BLaER1 treated with 17β-estradiol and CSF1 and Interleukin-3, amounts not matched to agents 10 nM and 100 nM (cell line): ENCODE data around the gene SRI.

Source experiments
- H3K27ac ChIP-seq, 11 experiments: shearing (Covaris generic); formaldehyde crosslinking; 2 replicates each; pipeline ENCODE4 v1.8.1; 2022
- H3K27me3 ChIP-seq, 11 experiments: shearing (Covaris generic); formaldehyde crosslinking; 2 replicates each; pipeline ENCODE4 v1.8.1; 2022
- H3K36me3 ChIP-seq, 11 experiments: shearing (Covaris generic); formaldehyde crosslinking; 2 replicates each; pipeline ENCODE4 v1.8.1; 2022
- H3K4me1 ChIP-seq, 10 experiments: shearing (Covaris generic); formaldehyde crosslinking; 2 replicates each; pipeline ENCODE4 v1.8.1; 2022
- H3K4me2 ChIP-seq, 11 experiments: shearing (Covaris generic); formaldehyde crosslinking; 2 replicates each; pipeline ENCODE4 v1.8.1; 2022
- H3K4me3 ChIP-seq, 10 experiments: shearing (Covaris generic); formaldehyde crosslinking; 2 replicates each; pipeline ENCODE4 v1.8.1; 2022
- H3K9ac ChIP-seq, 11 experiments: shearing (Covaris generic); formaldehyde crosslinking; 2 replicates each; pipeline ENCODE4 v1.8.1; 2022
- H3K9me3 ChIP-seq, 11 experiments: shearing (Covaris generic); formaldehyde crosslinking; replicated peaks in 1 of 11; 2 replicates each; pipeline ENCODE4 v1.8.1; 2022
- H4K20me1 ChIP-seq, 11 experiments: shearing (Covaris generic); formaldehyde crosslinking; 2 replicates each; pipeline ENCODE4 v1.8.1; 2022
- Cebpa-rat ChIP-seq, 11 experiments: shearing (Covaris generic); IDR thresholded peaks; 2 replicates each; pipeline ENCODE4 v1.8.1; 2022

SRI gene

GRCh38 chr7:88217675-88218428, 2.0 kb downstream of the SRI start:
- Histone ChIP-seq H3K4me3 (peak overlapping the region; percentile 65 to 92 (median 86); a peak in 19 of 20 replicates), H3K4me2 (peak overlapping the region; percentile 84 to 97 (median 89)), H3K4me1 (peaks cover 17 to 26% (median 24%) of the 10 kb centered on the region in 10 experiments), H3K27me3 (peaks cover 0 to 6% (median 0%) of the 10 kb centered on the region in 11 experiments; a peak in 1 of 22 replicates), H3K9ac (peak overlapping the region; percentile 92 to 99 (median 96); a peak in 19 of 22 replicates), H3K9me3 (no peaks in the 10 kb centered on the region), H4K20me1 (peaks cover 17 to 51% (median 30%) of the 10 kb centered on the region in 11 experiments; a peak in 18 of 22 replicates), H3K27ac (peak overlapping the region; percentile 92 to 97 (median 95); a peak in 21 of 22 replicates), H3K36me3 (peaks cover 42 to 48% (median 46%) of the 10 kb centered on the region in 11 experiments)
- TF ChIP-seq Cebpa-rat (IDR thresholded peaks at IDR 0.05): no peak

GRCh38 chr7:88216276-88216675, 3.6 kb downstream of the SRI start:
- no peak overlapping the region for H3K4me3 ChIP-seq
- no peak overlapping the region for H3K9ac ChIP-seq
- no peak overlapping the region for H3K27ac ChIP-seq
- H3K27me3 ChIP-seq: peaks cover 0 to 4% (median 0%) of the 10 kb centered on the region in 11 experiments; a peak in 1 of 22 replicates
- H4K20me1 ChIP-seq: peaks cover 24 to 67% (median 40%) of the 10 kb centered on the region in 11 experiments; a peak in 18 of 22 replicates
- no peaks in the 10 kb centered on the region for H3K9me3 ChIP-seq
- no peak for TF ChIP-seq Cebpa-rat (IDR thresholded peaks at IDR 0.05)
- H3K4me2 ChIP-seq: no peak overlapping the region
- peaks cover 57 to 63% (median 62%) of the 10 kb centered on the region in 11 experiments for H3K36me3 ChIP-seq
- H3K4me1 ChIP-seq: peaks cover 16 to 26% (median 23%) of the 10 kb centered on the region in 10 experiments

GRCh38 chr7:88215295-88215694, 4.5 kb downstream of the SRI start:
- Histone ChIP-seq H3K4me1 (peaks cover 10 to 17% (median 15%) of the 10 kb centered on the region in 10 experiments), H3K27ac (no peak overlapping the region), H3K4me2 (no peak overlapping the region), H3K4me3 (no peak overlapping the region), H4K20me1 (peaks cover 24 to 73% (median 45%) of the 10 kb centered on the region in 11 experiments; a peak in 18 of 22 replicates), H3K36me3 (peaks cover 66 to 73% (median 71%) of the 10 kb centered on the region in 11 experiments), H3K9me3 (no peaks in the 10 kb centered on the region), H3K9ac (no peak overlapping the region), H3K27me3 (no peaks in the 10 kb centered on the region)
- peak in 3 of 11 experiments; percentile 23 to 70 (median 32); a peak in 5 of 22 replicates for TF ChIP-seq Cebpa-rat (IDR thresholded peaks at IDR 0.05)

- Histone ChIP-seq H3K27ac (no peak overlapping the region), H3K36me3 (peaks cover 75 to 81% (median 79%) of the 10 kb centered on the region in 11 experiments), H4K20me1 (peaks cover 24 to 78% (median 51%) of the 10 kb centered on the region in 11 experiments; a peak in 18 of 22 replicates), H3K4me3 (no peak overlapping the region), H3K4me2 (no peak overlapping the region), H3K9me3 (no peaks in the 10 kb centered on the region), H3K27me3 (no peaks in the 10 kb centered on the region), H3K9ac (no peak overlapping the region), H3K4me1 (peaks cover 10 to 17% (median 15%) of the 10 kb centered on the region in 10 experiments)
- no peak for TF ChIP-seq Cebpa-rat (IDR thresholded peaks at IDR 0.05)
These were observed 5.4 kb downstream of the SRI start for GRCh38 chr7:88214456-88214855.

- no peaks in the 10 kb centered on the region for H3K9me3 ChIP-seq
- H3K4me2 ChIP-seq: no peak overlapping the region
- H3K36me3 ChIP-seq: peaks cover 90 to 97% (median 94%) of the 10 kb centered on the region in 11 experiments
- H4K20me1 ChIP-seq: peaks cover 18 to 70% (median 46%) of the 10 kb centered on the region in 11 experiments; a peak in 18 of 22 replicates
- H3K9ac ChIP-seq: no peak overlapping the region
- no peak for TF ChIP-seq Cebpa-rat (IDR thresholded peaks at IDR 0.05)
- no peak overlapping the region for H3K27ac ChIP-seq
- no peaks in the 10 kb centered on the region for H3K27me3 ChIP-seq
- H3K4me3 ChIP-seq: no peak overlapping the region
- H3K4me1 ChIP-seq: peaks cover 5 to 11% (median 7%) of the 10 kb centered on the region in 10 experiments
These were observed 6.9 kb downstream of the SRI start for GRCh38 chr7:88212918-88213317.

GRCh38 chr7:88208521-88208920, 11.3 kb downstream of the SRI start:
- no peaks in the 10 kb centered on the region for H3K9me3 ChIP-seq
- H4K20me1 ChIP-seq: peaks cover 10 to 40% (median 24%) of the 10 kb centered on the region in 11 experiments; a peak in 14 of 22 replicates
- no peak overlapping the region for H3K4me2 ChIP-seq
- no peaks in the 10 kb centered on the region for H3K4me1 ChIP-seq
- no peak overlapping the region for H3K27ac ChIP-seq
- H3K9ac ChIP-seq: no peak overlapping the region
- no peak overlapping the region for H3K4me3 ChIP-seq
- no peaks in the 10 kb centered on the region for H3K27me3 ChIP-seq
- peaks cover 96 to 100% (median 98%) of the 10 kb centered on the region in 11 experiments for H3K36me3 ChIP-seq
- no peak for TF ChIP-seq Cebpa-rat (IDR thresholded peaks at IDR 0.05)

GRCh38 chr7:88206254-88206653, 13.6 kb downstream of the SRI start:
- Histone ChIP-seq H3K36me3 (peaks cover 86 to 100% (median 96%) of the 10 kb centered on the region in 11 experiments), H3K4me2 (no peak overlapping the region), H3K27ac (no peak overlapping the region), H3K27me3 (no peaks in the 10 kb centered on the region), H3K9ac (no peak overlapping the region), H3K9me3 (no peaks in the 10 kb centered on the region), H3K4me1 (no peaks in the 10 kb centered on the region), H4K20me1 (peaks cover 0 to 17% (median 3%) of the 10 kb centered on the region in 11 experiments; a peak in 9 of 22 replicates), H3K4me3 (no peak overlapping the region)
- no peak for TF ChIP-seq Cebpa-rat (IDR thresholded peaks at IDR 0.05)

GRCh38 chr7:88205179-88205578, 14.7 kb downstream of the SRI start:
- H3K9me3 ChIP-seq: no peaks in the 10 kb centered on the region
- H3K9ac ChIP-seq: no peak overlapping the region
- H3K36me3 ChIP-seq: peaks cover 79 to 100% (median 90%) of the 10 kb centered on the region in 11 experiments
- no peak overlapping the region for H3K4me3 ChIP-seq
- H3K27me3 ChIP-seq: no peaks in the 10 kb centered on the region
- no peak overlapping the region for H3K4me2 ChIP-seq
- H4K20me1 ChIP-seq: peaks cover 0 to 9% (median 0%) of the 10 kb centered on the region in 11 experiments; a peak in 4 of 22 replicates
- no peak for TF ChIP-seq Cebpa-rat (IDR thresholded peaks at IDR 0.05)
- H3K27ac ChIP-seq: no peak overlapping the region
- H3K4me1 ChIP-seq: no peaks in the 10 kb centered on the region

- Histone ChIP-seq H3K4me2 (no peak overlapping the region), H3K4me3 (no peak overlapping the region), H3K27me3 (no peaks in the 10 kb centered on the region), H3K36me3 (peaks cover 73 to 94% (median 84%) of the 10 kb centered on the region in 11 experiments), H3K9me3 (no peaks in the 10 kb centered on the region), H4K20me1 (peaks cover 0 to 3% (median 0%) of the 10 kb centered on the region in 11 experiments; a peak in 2 of 22 replicates), H3K9ac (no peak overlapping the region), H3K27ac (no peak overlapping the region; a peak in 1 of 22 replicates), H3K4me1 (no peaks in the 10 kb centered on the region)
- TF ChIP-seq Cebpa-rat (IDR thresholded peaks at IDR 0.05): no peak
These were observed 15.2 kb downstream of the SRI start for GRCh38 chr7:88204525-88205110.
